Astrocyte of the spinal cord (primary cell): ENCODE measurements around the gene SFRP4.

ENCODE experiments used
- DNase-seq: peaks from one replicate; pipeline ENCODE4 v3.0.0; 2011; ENCODE audit warnings: low read depth, low spot score
- H3K4me3 ChIP-seq: 2 replicates; pipeline ENCODE4 v1.5.1; 2011; ENCODE audit warnings: low read depth, mild to moderate bottlenecking, low read length, moderate library complexity
- in situ Hi-C: cut with HindIII; loops from 2 replicates; pipeline ENCODE4 v1.10.0; 2017; ENCODE audit warnings: low sequenced_read_pairs
- TF ChIP-seq, protein P1 (sequence below): IDR thresholded peaks from 2 replicates; pipeline ENCODE4 v1.5.1; 2012; ENCODE audit warnings: low read depth, mild to moderate bottlenecking, low read length, inconsistent platforms

Gene SFRP4

GRCh38 chr7:37952240-37952639, 35.6 kb upstream of the SFRP4 start:
- H3K4me3 ChIP-seq: no peak overlapping the region
- in situ Hi-C loops: no loop called here
- TF ChIP-seq, protein P1, sequence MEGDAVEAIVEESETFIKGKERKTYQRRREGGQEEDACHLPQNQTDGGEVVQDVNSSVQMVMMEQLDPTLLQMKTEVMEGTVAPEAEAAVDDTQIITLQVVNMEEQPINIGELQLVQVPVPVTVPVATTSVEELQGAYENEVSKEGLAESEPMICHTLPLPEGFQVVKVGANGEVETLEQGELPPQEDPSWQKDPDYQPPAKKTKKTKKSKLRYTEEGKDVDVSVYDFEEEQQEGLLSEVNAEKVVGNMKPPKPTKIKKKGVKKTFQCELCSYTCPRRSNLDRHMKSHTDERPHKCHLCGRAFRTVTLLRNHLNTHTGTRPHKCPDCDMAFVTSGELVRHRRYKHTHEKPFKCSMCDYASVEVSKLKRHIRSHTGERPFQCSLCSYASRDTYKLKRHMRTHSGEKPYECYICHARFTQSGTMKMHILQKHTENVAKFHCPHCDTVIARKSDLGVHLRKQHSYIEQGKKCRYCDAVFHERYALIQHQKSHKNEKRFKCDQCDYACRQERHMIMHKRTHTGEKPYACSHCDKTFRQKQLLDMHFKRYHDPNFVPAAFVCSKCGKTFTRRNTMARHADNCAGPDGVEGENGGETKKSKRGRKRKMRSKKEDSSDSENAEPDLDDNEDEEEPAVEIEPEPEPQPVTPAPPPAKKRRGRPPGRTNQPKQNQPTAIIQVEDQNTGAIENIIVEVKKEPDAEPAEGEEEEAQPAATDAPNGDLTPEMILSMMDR: no peak
- DNase-seq: no peak

GRCh38 chr7:37947941-37948210, 31.3 kb upstream of the SFRP4 start:
- H3K4me3 ChIP-seq: no peak overlapping the region
- in situ Hi-C loops: no loop called here
- DNase-seq: no peak
- TF ChIP-seq, protein P1: no peak

GRCh38 chr7:37947138-37947940, 30.7 kb upstream of the SFRP4 start:
- in situ Hi-C loops: no loop called here
- TF ChIP-seq, protein P1: no peak
- DNase-seq: no peak
- H3K4me3 ChIP-seq: no peak overlapping the region

- TF ChIP-seq, protein P1: no peak
- no peak overlapping the region for H3K4me3 ChIP-seq
- DNase-seq: peak; percentile 66
- in situ Hi-C loops: no loop called here
Measured at GRCh38 chr7:37945336-37945735, 28.7 kb upstream of the SFRP4 start.

- DNase-seq: no peak
- in situ Hi-C loops: no loop called here
- H3K4me3 ChIP-seq: no peak overlapping the region
- TF ChIP-seq, protein P1: no peak
Measured at GRCh38 chr7:37944737-37945054, 28.1 kb upstream of the SFRP4 start.

DNA sequence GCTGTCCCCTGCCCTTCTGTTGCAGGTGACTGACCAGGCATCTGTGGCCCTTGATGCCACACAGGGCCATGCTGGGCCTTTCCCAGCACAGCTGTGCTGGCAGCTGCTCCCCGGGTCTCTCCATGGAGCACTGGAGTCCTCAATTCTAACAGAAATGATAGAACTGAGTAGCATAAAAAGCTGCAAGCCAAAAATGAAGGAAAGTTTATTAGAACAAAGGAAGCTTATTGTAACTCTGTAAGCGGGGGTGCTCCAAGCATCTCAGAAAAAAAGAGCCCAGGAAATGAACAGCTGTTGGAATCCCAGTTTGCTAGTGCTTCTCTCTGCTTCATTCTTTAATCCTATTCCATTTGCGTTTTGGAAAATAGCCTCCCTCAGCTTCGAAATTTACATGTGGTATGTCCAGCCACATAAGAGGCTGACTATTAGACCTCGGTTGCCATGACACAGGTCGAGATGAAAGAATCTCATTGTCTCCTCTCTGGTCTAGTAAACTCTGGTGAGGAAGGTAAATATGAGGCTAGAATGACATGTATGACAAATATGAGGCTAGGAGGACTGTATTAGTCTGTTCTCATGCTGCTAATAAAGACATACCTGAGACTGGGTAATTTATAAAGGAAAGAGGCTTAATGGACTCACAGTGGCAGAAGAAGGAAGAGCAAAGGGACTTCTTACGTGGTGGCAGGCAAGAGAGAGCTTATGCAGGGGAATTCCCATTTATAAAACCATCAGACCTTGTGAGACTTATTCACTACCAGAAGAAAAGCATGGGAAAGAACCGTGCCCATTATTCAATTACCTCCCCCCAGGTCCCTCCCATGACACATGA, 27.5 kb upstream of the SFRP4 start:
- no peak overlapping the region for H3K4me3 ChIP-seq
- in situ Hi-C loops: no loop called here
- no peak for DNase-seq
- TF ChIP-seq, protein P1: no peak
